HepG2 (cell line): Measurements from ENCODE around the gene NUDT15. TPM values are rescaled to one million over a fixed set of nuclear protein-coding genes. Genes with fewer than 3 reads are reported as not detected.

Experiments used
- ARID5B ChIP-seq: IDR thresholded peaks from 2 replicates; pipeline ENCODE4 v1.4.0; 2020; ENCODE audit warnings: mild to moderate bottlenecking, missing genetic modification reagents
- CENPT ChIP-seq: sonication (generic); formaldehyde crosslinking; IDR thresholded peaks from 2 replicates; pipeline ENCODE4 v1.8.0; 2022; ENCODE audit warnings: low read depth, mild to moderate bottlenecking, moderate library complexity, missing genetic modification reagents
- DNMT1 ChIP-seq: sonication (generic); formaldehyde crosslinking; IDR thresholded peaks from 2 replicates; pipeline ENCODE4 v1.5.1; 2020; ENCODE audit warnings: mild to moderate bottlenecking, missing genetic modification reagents
- ERF ChIP-seq: IDR thresholded peaks from 2 replicates; pipeline ENCODE4 v1.6.1; 2018; ENCODE audit warnings: missing biosample characterization, missing genetic modification reagents
- FOSL2 ChIP-seq: sonication (generic); formaldehyde crosslinking; IDR thresholded peaks from 2 replicates; pipeline ENCODE4 v1.4.0; 2020; ENCODE audit warnings: missing genetic modification reagents
- HCFC1 ChIP-seq: fragments of 150-350 bp; IDR thresholded peaks from 2 replicates; pipeline ENCODE4 v1.6.1; 2014; ENCODE audit warnings: low read depth, low read length
- HNF1B ChIP-seq: sonication (generic); formaldehyde crosslinking; IDR thresholded peaks from 2 replicates; pipeline ENCODE4 v1.5.1; 2020; ENCODE audit warnings: mild to moderate bottlenecking, moderate library complexity, missing genetic modification reagents
- ISL2 ChIP-seq: sonication (generic); formaldehyde crosslinking; IDR thresholded peaks from 2 replicates; pipeline ENCODE4 v1.5.0; 2020; ENCODE audit warnings: missing genetic modification reagents
- JUN ChIP-seq: sonication (generic); formaldehyde crosslinking; IDR thresholded peaks from 2 replicates; pipeline ENCODE4 v1.4.0; 2020; ENCODE audit warnings: mild to moderate bottlenecking, missing genetic modification reagents
- KDM3A ChIP-seq: IDR thresholded peaks from 2 replicates; pipeline ENCODE4 v1.6.1; 2018; ENCODE audit warnings: low read depth, missing compliant biosample characterization
- MEF2D ChIP-seq: sonication (generic); formaldehyde crosslinking; IDR thresholded peaks from 2 replicates; pipeline ENCODE4 v1.5.1; 2020; ENCODE audit warnings: mild to moderate bottlenecking, missing genetic modification reagents
- MYPOP ChIP-seq: sonication (generic); formaldehyde crosslinking; IDR thresholded peaks from 2 replicates; pipeline ENCODE4 v1.8.1; 2023; ENCODE audit warnings: mild to moderate bottlenecking, moderate library complexity, missing genetic modification reagents
- RBFOX2 ChIP-seq: fragments of 200-400 bp; formaldehyde crosslinking; IDR thresholded peaks from 2 replicates; pipeline ENCODE4 v1.6.1; 2017; ENCODE audit warnings: low read depth, mild to moderate bottlenecking, low read length
- SALL2 ChIP-seq: sonication (generic); formaldehyde crosslinking; IDR thresholded peaks from 2 replicates; pipeline ENCODE4 v1.8.1; 2023; ENCODE audit warnings: mild to moderate bottlenecking, missing genetic modification reagents, inconsistent platforms
- SMAD3 ChIP-seq: sonication (generic); formaldehyde crosslinking; IDR thresholded peaks from 2 replicates; pipeline ENCODE4 v1.4.0; 2020; ENCODE audit warnings: missing genetic modification reagents
- TEAD2 ChIP-seq: sonication (generic); formaldehyde crosslinking; IDR thresholded peaks from 2 replicates; pipeline ENCODE4 v1.9.0; 2021; ENCODE audit warnings: missing genetic modification reagents
- THAP11 ChIP-seq: IDR thresholded peaks from 2 replicates; pipeline ENCODE4 v1.6.1; 2016; ENCODE audit warnings: missing biosample characterization, missing genetic modification reagents
- ZFP90 ChIP-seq: sonication (generic); formaldehyde crosslinking; IDR thresholded peaks from 2 replicates; pipeline ENCODE4 v1.8.0; 2022; ENCODE audit warnings: missing genetic modification reagents, mild to moderate bottlenecking, inconsistent platforms, borderline replicate concordance
- ZFY ChIP-seq: sonication (generic); formaldehyde crosslinking; IDR thresholded peaks from 2 replicates; pipeline ENCODE4 v1.4.0; 2020; ENCODE audit warnings: missing genetic modification reagents
- ZNF121 ChIP-seq: sonication (generic); formaldehyde crosslinking; IDR thresholded peaks from 2 replicates; pipeline ENCODE4 v1.5.0; 2020; ENCODE audit warnings: mild to moderate bottlenecking, missing genetic modification reagents
- ZNF205 ChIP-seq: IDR thresholded peaks from 2 replicates; pipeline ENCODE4 v1.6.1; 2018; ENCODE audit warnings: missing biosample characterization, missing genetic modification reagents
- ZNF230 ChIP-seq: sonication (generic); formaldehyde crosslinking; IDR thresholded peaks from 2 replicates; pipeline ENCODE4 v1.4.0; 2020; ENCODE audit warnings: mild to moderate bottlenecking, missing genetic modification reagents
- ZNF546 ChIP-seq: sonication (generic); formaldehyde crosslinking; conservative IDR thresholded peaks from 2 replicates; pipeline ENCODE4 v1.8.1; 2023; ENCODE audit warnings: mild to moderate bottlenecking, missing genetic modification reagents
- ZNF556 ChIP-seq: sonication (generic); formaldehyde crosslinking; IDR thresholded peaks from 2 replicates; pipeline ENCODE4 v1.4.0; 2020; ENCODE audit warnings: mild to moderate bottlenecking, missing genetic modification reagents, borderline replicate concordance
- ZNF616 ChIP-seq: sonication (generic); formaldehyde crosslinking; IDR thresholded peaks from 2 replicates; pipeline ENCODE4 v1.5.0; 2020; ENCODE audit warnings: low read depth, mild to moderate bottlenecking, missing genetic modification reagents
- ZNF841 ChIP-seq: sonication (generic); formaldehyde crosslinking; IDR thresholded peaks from 2 replicates; pipeline ENCODE4 v1.8.1; 2023; ENCODE audit warnings: missing genetic modification reagents, borderline replicate concordance
- polyA plus RNA-seq, 8 experiments: library from polyadenylated mRNA; depleted of rRNA in 3 of 8; stranded (reverse) in 7 of 8; unstranded in 1 of 8; fragments of >200 nt; fragmentation: Illumina TruSeq in 4 of 8; extraction: Trizol in 4 of 8; gene quantifications; 2 replicates each; pipeline versions ENCODE4 v1.2.1 to v1.2.3, GENCODE V29; 2011 to 2016; ENCODE audit warnings: low read depth in 4 of 8, missing spikeins in 1 of 8, mixed read lengths in 1 of 8; ENCODE audit not compliant: insufficient read depth in 1 of 8
- total RNA-seq, 5 experiments: library from RNA; depleted of rRNA; stranded (reverse); fragments of >200 nt; fragmentation: Illumina TruSeq; extraction: Trizol; gene quantifications; 2 replicates each; pipeline ENCODE4 v1.2.3, GENCODE V29; 2016; ENCODE audit warnings: low read depth in 1 of 5

The NUDT15 gene
- total and polyA plus RNA-seq, 2 of the 13 experiments (the other 11 are each of a cell fraction or from before 2014, with no cell fraction given): 21.3 to 47.3 TPM

- TF ChIP-seq MYPOP (CRISPR knock-in tag) (peak; percentile 84), ZFY (CRISPR knock-in tag) (peak; percentile 85), ZNF616 (0 out of 2 replicates have a peak, but pooled peaks have one; percentile 40), ZNF546 (CRISPR knock-in tag) (no peak), HCFC1 (peak; percentile 52; the same call in 1 of the 2 replicates), ISL2 (CRISPR knock-in tag) (0 out of 2 replicates have a peak, but pooled peaks have one; percentile 73), CENPT (0 out of 2 replicates have a peak, but pooled peaks have one; percentile 37), SALL2 (CRISPR knock-in tag) (peak; percentile 83; the same call in 1 of the 2 replicates), THAP11 (CRISPR knock-in tag) (peak; percentile 94), SMAD3 (peak; percentile 87), ZNF230 (no peak), FOSL2 (CRISPR knock-in tag) (peak; percentile 73), KDM3A (CRISPR knock-in tag) (peak; percentile 88; the same call in 1 of the 2 replicates), MEF2D (CRISPR knock-in tag) (no peak), JUN (CRISPR knock-in tag) (no peak), ERF (CRISPR knock-in tag) (peak; percentile 94), ZFP90 (CRISPR knock-in tag) (peak; percentile 35; the same call in 1 of the 2 replicates), HNF1B (CRISPR knock-in tag) (peak; percentile 93), TEAD2 (CRISPR knock-in tag) (no peak), DNMT1 (CRISPR knock-in tag) (peak; percentile 70; the same call in 1 of the 2 replicates), ARID5B (CRISPR knock-in tag) (peak; percentile 83), ZNF205 (CRISPR knock-in tag) (peak; percentile 88), RBFOX2 (peak; percentile 95), ZNF841 (CRISPR knock-in tag) (no peak), ZNF556 (CRISPR knock-in tag) (peak; percentile 65; the same call in 1 of the 2 replicates), ZNF121 (peak; percentile 71)
Measured at GRCh38 chr13:48094781-48095502, 57.4 kb downstream of the NUDT15 start, which contains the start of gene MED4 (continued).
